ENCODE measurements around the gene TBXT.
"Not testable (repeated sequence)": the region's sequence is repeated elsewhere in the genome, so short reads cannot be mapped to it uniquely, and the experiment has no call there.

Gene TBXT

DNA sequence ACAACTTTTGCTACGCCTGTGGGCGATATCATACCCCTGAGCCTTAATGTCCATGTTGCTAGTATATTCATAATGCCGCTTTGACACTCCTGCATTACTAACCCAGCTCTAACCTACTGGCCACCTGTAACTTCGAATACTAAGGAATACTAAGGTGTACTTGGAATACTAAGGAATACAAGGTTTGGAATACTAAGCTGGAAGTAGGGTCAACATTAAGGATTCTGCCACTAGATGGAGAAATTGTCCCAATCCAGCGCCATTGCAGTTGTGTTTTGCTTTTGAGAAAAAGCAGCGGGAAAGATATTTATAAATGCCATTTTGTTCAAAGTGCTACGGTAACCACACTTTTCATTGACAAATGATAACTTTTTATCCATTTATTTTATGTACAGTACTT lies 10.7 kb downstream of the TBXT start:
- Histone ChIP-seq H3K27ac (ENCODE audit: low read length) (no peak overlapping the region), H3K4me3 (ENCODE audit: low read length) (no peak overlapping the region), H3K27me3 (ENCODE audit: control insufficient read depth, insufficient read depth, low read length) (no peaks in the 10 kb centered on the region), H3K4me1 (ENCODE audit: control insufficient read depth, insufficient read depth, low read length) (no peaks in the 10 kb centered on the region), H3K9me3 (ENCODE audit: control insufficient read depth, insufficient read depth, low read length) (no peaks in the 10 kb centered on the region), H3K36me3 (ENCODE audit: control insufficient read depth, insufficient read depth, low read length) (no peaks in the 10 kb centered on the region)
- WGBS (ENCODE audit: insufficient coverage, insufficient read length): no CpG with 5 or more reads among the region's 7 CpGs
- DNase-seq (ENCODE audit: low read depth, low spot score): no peak

DNA sequence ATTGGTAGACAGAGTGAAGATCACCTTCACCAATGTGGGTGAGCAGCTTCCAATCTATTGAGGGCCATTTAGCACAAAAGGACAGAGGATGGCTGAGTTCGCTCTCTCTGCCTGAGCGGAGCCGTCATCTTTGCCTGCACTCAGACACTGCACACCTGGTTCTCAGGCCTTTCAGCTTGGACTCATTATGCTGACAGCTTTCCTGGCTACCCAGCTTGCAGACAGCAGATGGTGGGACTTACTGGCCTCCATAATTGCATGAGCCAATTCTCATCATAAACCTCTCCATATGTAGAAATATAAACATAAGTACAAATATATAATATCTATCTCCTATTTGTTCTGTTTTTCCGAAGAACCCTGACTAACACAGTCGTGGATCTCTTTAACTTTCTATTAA lies 13.7 kb downstream of the TBXT start:
- Histone ChIP-seq H3K4me3 (ENCODE audit: low read length) (no peak overlapping the region), H3K36me3 (ENCODE audit: control insufficient read depth, insufficient read depth, low read length) (no peaks in the 10 kb centered on the region), H3K9me3 (ENCODE audit: control insufficient read depth, insufficient read depth, low read length) (no peaks in the 10 kb centered on the region), H3K27ac (ENCODE audit: low read length) (no peak overlapping the region), H3K4me1 (ENCODE audit: control insufficient read depth, insufficient read depth, low read length) (no peaks in the 10 kb centered on the region), H3K27me3 (ENCODE audit: control insufficient read depth, insufficient read depth, low read length) (no peaks in the 10 kb centered on the region)
- no CpG with 5 or more reads among the region's 5 CpGs for WGBS (ENCODE audit: insufficient coverage, insufficient read length)
- DNase-seq (ENCODE audit: low read depth, low spot score): no peak

DNA sequence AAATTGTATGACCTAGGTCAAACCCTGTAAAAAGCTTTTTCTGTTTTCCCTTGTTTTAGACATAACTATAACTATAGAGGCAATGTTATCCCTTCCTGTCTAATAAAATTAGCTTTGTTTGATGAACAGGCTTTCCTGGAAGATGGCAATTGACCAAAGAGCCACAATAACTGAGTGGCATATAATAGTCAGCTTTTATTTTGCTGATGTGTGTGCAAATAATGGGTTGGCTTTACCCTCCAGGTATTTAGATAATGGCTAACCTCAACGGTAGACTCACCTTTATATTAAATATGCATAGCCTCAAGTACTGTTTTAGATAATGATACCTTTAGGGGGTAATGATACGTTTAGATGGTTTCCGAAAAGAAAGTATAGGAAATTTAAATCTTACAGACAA lies 15.0 kb downstream of the TBXT start:
- Histone ChIP-seq H3K4me1 (ENCODE audit: control insufficient read depth, insufficient read depth, low read length) (no peaks in the 10 kb centered on the region), H3K27ac (ENCODE audit: low read length) (no peak overlapping the region), H3K27me3 (ENCODE audit: control insufficient read depth, insufficient read depth, low read length) (no peaks in the 10 kb centered on the region), H3K36me3 (ENCODE audit: control insufficient read depth, insufficient read depth, low read length) (no peaks in the 10 kb centered on the region), H3K9me3 (ENCODE audit: control insufficient read depth, insufficient read depth, low read length) (no peaks in the 10 kb centered on the region), H3K4me3 (ENCODE audit: low read length) (no peak overlapping the region)
- no CpG with 5 or more reads among the region's 3 CpGs for WGBS (ENCODE audit: insufficient coverage, insufficient read length)
- DNase-seq (ENCODE audit: low read depth, low spot score): no peak

DNA sequence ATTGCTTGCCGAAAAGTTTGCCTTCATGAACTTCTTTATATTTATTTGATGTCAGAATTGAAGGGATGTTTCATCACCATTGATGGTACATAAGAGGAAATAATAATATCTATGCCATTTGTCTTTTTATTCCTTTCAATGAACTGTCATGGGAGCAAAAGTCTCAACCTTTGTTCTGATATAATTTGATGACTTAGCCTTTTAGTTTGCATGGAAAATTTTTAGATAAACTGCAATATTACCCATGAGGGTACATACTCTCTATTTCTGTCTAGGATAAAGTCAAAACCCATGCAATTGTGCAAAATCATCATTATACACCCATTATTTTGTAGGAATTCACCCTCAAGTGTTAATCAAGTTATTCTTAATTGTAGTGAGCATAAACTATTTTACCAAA lies 15.9 kb downstream of the TBXT start:
- Histone ChIP-seq H3K4me1 (ENCODE audit: control insufficient read depth, insufficient read depth, low read length) (no peaks in the 10 kb centered on the region), H3K4me3 (ENCODE audit: low read length) (no peak overlapping the region), H3K27ac (ENCODE audit: low read length) (no peak overlapping the region), H3K9me3 (ENCODE audit: control insufficient read depth, insufficient read depth, low read length) (no peaks in the 10 kb centered on the region), H3K36me3 (ENCODE audit: control insufficient read depth, insufficient read depth, low read length) (no peaks in the 10 kb centered on the region), H3K27me3 (ENCODE audit: control insufficient read depth, insufficient read depth, low read length) (no peaks in the 10 kb centered on the region)
- DNase-seq (ENCODE audit: low read depth, low spot score): no peak
- WGBS (ENCODE audit: insufficient coverage, insufficient read length): no CpG with 5 or more reads among the region's 1 CpG

DNA sequence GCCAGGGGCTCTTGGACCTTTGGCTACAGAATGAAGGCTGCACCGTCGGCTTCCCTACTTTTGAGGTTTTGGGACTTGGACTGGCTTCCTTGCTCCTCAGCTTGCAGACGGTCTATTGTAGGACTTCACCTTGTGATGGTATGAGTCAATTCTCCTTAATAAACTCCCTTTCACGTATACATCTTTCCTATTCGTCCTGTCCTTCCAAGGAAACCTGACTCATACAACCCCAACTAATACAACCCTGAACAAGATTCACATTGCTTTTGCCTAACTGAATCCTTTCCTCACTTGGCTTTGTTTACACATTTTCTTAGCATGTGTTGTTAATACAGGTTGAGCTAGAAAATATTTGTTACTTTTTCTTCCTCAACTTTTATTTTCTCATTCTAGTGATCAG lies 21.9 kb downstream of the TBXT start:
- no peak overlapping the region for H3K27ac ChIP-seq (ENCODE audit: low read length)
- 100% methylated on average over 1 of the region's 5 CpGs for WGBS (ENCODE audit: insufficient coverage, insufficient read length)
- DNase-seq (ENCODE audit: low read depth, low spot score): no peak
- no peaks in the 10 kb centered on the region for H3K36me3 ChIP-seq (ENCODE audit: control insufficient read depth, insufficient read depth, low read length)
- H3K4me3 ChIP-seq (ENCODE audit: low read length): no peak overlapping the region
- no peaks in the 10 kb centered on the region for H3K4me1 ChIP-seq (ENCODE audit: control insufficient read depth, insufficient read depth, low read length)
- H3K9me3 ChIP-seq (ENCODE audit: control insufficient read depth, insufficient read depth, low read length): no peaks in the 10 kb centered on the region
- no peaks in the 10 kb centered on the region for H3K27me3 ChIP-seq (ENCODE audit: control insufficient read depth, insufficient read depth, low read length)

DNA sequence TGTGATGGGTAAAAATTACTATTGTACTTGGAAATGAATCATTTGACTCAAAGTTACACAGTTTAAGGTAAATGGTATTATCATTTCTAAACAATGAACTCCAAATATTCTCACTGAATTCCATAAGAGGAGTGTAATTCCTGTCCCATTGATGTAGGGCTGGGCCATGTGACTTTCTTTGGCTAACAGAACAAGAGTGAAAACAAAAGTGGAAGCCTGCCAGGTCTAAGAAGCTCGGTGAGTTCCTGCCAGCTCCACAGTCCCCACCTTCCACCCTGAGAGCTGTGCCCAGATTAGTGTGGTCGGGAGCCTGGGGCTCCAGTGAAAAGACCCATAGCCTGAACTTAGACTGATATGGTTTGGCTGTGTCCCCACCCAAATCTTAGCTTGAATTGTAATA lies 24.6 kb downstream of the TBXT start:
- DNase-seq (ENCODE audit: low read depth, low spot score): no peak
- Histone ChIP-seq H3K36me3 (ENCODE audit: control insufficient read depth, insufficient read depth, low read length) (no peaks in the 10 kb centered on the region), H3K4me1 (ENCODE audit: control insufficient read depth, insufficient read depth, low read length) (no peaks in the 10 kb centered on the region), H3K9me3 (ENCODE audit: control insufficient read depth, insufficient read depth, low read length) (no peaks in the 10 kb centered on the region), H3K27ac (ENCODE audit: low read length) (no peak overlapping the region), H3K4me3 (ENCODE audit: low read length) (no peak overlapping the region), H3K27me3 (ENCODE audit: control insufficient read depth, insufficient read depth, low read length) (no peaks in the 10 kb centered on the region)
- WGBS (ENCODE audit: insufficient coverage, insufficient read length): no CpG with 5 or more reads among the region's 2 CpGs

DNA sequence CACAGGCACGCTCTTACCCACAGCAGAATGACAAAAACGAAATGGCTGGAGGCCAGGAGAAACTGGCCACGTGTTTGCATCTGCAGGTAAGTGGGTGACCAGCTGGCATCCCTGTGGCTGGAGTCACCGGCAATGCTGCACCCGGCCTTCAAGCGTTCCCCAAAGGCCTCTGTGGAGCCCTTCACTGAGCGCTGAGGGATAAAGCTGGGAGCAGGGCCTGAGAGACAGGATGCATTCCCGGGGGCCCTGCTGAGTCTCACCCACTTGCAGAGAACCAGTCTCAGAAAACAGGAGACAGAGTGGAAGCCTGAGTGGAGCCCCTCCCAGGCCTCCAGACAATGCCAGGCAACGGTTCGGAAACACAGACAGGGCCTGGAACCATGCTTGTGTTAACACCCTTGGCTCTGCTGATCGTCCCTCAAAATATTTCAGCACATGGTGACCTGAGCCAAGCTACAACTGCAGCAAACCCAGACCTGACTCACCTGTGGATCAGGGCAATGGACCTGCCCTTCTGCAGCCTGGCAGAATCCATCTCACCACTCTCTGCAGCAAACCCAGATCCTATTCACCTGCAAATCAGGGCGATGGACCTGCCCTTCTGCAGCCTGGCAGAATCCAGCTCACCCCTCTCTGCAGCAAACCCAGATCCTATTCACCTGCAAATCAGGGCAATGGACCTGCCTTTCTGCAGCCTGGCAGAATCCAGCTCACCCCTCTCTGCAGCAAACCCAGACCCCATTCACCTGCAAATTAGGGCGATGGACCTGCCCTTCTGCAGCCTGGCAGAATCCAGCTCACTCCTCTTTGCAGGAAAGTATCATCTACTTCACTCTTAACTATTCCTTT lies 39.8 kb downstream of the TBXT start:
- H3K36me3 ChIP-seq (ENCODE audit: control insufficient read depth, insufficient read depth, low read length): no peaks in the 10 kb centered on the region
- H3K27ac ChIP-seq (ENCODE audit: low read length): no peak overlapping the region
- H3K27me3 ChIP-seq (ENCODE audit: control insufficient read depth, insufficient read depth, low read length): no peaks in the 10 kb centered on the region
- no peak overlapping the region; the same call in 1 of the 2 replicates for H3K4me3 ChIP-seq (ENCODE audit: low read length)
- peaks cover 5% of the 10 kb centered on the region for H3K4me1 ChIP-seq (ENCODE audit: control insufficient read depth, insufficient read depth, low read length)
- WGBS (ENCODE audit: insufficient coverage, insufficient read length): no CpG with 5 or more reads among the region's 13 CpGs
- H3K9me3 ChIP-seq (ENCODE audit: control insufficient read depth, insufficient read depth, low read length): no peaks in the 10 kb centered on the region
- no peak for DNase-seq (ENCODE audit: low read depth, low spot score)

DNA sequence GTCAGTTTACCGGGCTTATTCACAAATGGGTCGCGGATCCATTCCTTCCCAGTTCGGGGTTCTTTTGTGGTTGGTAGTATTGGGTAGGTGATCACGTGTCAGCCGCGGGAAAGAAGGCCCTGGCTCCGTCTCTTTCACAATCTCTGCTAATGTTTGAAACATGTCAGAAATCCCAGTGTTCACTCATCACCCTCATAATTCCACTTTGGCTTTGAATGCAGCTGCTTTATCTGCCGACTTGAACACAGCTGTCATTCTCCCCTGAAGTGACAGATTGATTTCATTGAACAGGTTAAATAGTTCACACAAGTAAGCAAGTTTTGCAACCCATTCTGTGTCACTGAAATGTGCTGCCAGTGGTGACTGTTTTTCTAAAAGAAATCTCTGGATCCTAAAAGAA lies 44.5 kb downstream of the TBXT start:
- WGBS (ENCODE audit: insufficient coverage, insufficient read length): no CpG with 5 or more reads among the region's 9 CpGs
- not testable (repeated sequence) for H3K27me3 ChIP-seq (ENCODE audit: control insufficient read depth, insufficient read depth, low read length); H3K36me3 ChIP-seq (ENCODE audit: control insufficient read depth, insufficient read depth, low read length); H3K4me1 ChIP-seq (ENCODE audit: control insufficient read depth, insufficient read depth, low read length); H3K27ac ChIP-seq (ENCODE audit: low read length); DNase-seq (ENCODE audit: low read depth, low spot score); H3K9me3 ChIP-seq (ENCODE audit: control insufficient read depth, insufficient read depth, low read length); H3K4me3 ChIP-seq (ENCODE audit: low read length)

DNA sequence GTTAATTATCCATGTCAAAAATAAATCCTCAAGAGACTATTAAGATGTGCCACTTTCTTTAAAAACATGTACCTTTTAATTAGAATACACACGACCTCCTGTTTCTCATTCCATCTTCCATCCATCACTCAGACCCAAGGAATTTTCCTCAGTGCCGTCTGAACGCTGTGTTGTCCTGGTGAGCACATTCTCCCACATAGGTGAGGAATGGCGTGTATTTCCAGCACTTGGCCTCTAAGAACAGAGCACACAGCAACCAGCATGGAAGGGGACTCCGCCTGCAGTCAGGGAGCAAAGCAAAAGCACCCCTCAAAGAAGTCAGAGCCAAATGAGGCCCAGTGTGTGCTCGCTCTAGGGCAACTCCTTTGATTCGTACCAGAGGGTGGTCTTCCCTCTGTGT lies 45.9 kb downstream of the TBXT start:
- H3K9me3 ChIP-seq (ENCODE audit: control insufficient read depth, insufficient read depth, low read length): no peaks in the 10 kb centered on the region
- H3K27me3 ChIP-seq (ENCODE audit: control insufficient read depth, insufficient read depth, low read length): no peaks in the 10 kb centered on the region
- no peaks in the 10 kb centered on the region for H3K36me3 ChIP-seq (ENCODE audit: control insufficient read depth, insufficient read depth, low read length)
- no peak overlapping the region for H3K27ac ChIP-seq (ENCODE audit: low read length)
- no CpG with 5 or more reads among the region's 7 CpGs for WGBS (ENCODE audit: insufficient coverage, insufficient read length)
- DNase-seq (ENCODE audit: low read depth, low spot score): no peak
- H3K4me1 ChIP-seq (ENCODE audit: control insufficient read depth, insufficient read depth, low read length): no peaks in the 10 kb centered on the region
- no peak overlapping the region for H3K4me3 ChIP-seq (ENCODE audit: low read length)

DNA sequence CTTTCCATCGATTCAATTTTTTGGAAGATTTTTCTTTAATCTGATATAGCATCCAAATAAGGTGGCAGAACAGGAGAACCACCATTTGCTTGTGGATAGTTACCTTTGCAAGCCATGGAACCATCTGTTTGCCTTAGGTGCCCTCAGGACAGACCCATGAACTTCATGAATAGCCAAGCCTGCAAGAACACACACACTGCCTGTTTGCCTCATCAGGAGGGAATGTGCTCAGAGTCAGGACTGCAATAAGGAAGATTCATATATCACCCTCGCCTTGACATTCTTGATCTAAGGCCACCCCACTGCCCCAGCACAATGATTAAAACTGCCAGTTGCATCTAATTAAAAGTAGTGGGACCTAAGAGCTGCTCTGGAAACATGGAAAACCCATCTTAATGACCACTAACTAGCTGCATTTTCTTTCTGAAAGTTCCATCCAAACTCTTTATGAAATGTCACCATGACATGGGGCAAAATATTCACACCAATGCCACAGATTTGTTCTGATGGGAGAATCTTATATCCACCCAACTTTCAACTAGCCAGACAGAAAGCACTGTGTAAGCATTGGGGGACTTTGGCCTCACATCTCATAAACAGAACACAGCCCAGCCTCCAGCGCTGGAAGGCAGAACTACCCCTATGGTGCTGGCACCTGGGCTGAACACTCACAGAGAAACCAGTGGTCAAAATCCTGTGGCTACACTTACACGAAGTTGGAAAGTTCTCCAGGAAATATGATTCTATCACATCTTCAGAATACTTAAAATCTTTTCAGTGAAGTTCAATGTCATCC lies 48.3 kb downstream of the TBXT start:
- H3K27me3 ChIP-seq (ENCODE audit: control insufficient read depth, insufficient read depth, low read length): no peaks in the 10 kb centered on the region
- H3K36me3 ChIP-seq (ENCODE audit: control insufficient read depth, insufficient read depth, low read length): no peaks in the 10 kb centered on the region
- H3K4me3 ChIP-seq (ENCODE audit: low read length): no peak overlapping the region
- H3K4me1 ChIP-seq (ENCODE audit: control insufficient read depth, insufficient read depth, low read length): no peaks in the 10 kb centered on the region
- H3K9me3 ChIP-seq (ENCODE audit: control insufficient read depth, insufficient read depth, low read length): no peaks in the 10 kb centered on the region
- no peak overlapping the region for H3K27ac ChIP-seq (ENCODE audit: low read length)
- WGBS (ENCODE audit: insufficient coverage, insufficient read length): no CpG with 5 or more reads among the region's 4 CpGs
- no peak for DNase-seq (ENCODE audit: low read depth, low spot score)
